GM18873 (cell line): ENCODE data around the gene EFCAB11.

ENCODE experiments used
- ATAC-seq: cut with Tn5 transposase; IDR thresholded peaks from one replicate; pipeline ENCODE4 v1.9.1; 2021; ENCODE audit warnings: mild to moderate bottlenecking, moderate library complexity, moderate number of reproducible peaks; ENCODE audit not compliant: unreplicated experiment, low FRiP score

EFCAB11 gene

GRCh38 chr14:89957791-89958190, 3.3 kb upstream of the EFCAB11 start:
- ATAC-seq, result no peak

GRCh38 chr14:89957376-89957775, 2.8 kb upstream of the EFCAB11 start:
- ATAC-seq, result no peak

GRCh38 chr14:89956661-89957009, 2.1 kb upstream of the EFCAB11 start:
- no peak for ATAC-seq

GRCh38 chr14:89955745-89956660, 1.5 kb upstream of the EFCAB11 start, which contains the start of gene TDP1:
TDP1 (plus strand) TSS chr14:89955927; CDS start chr14:89963115, 7,188 bp downstream.
- ATAC-seq, result peak; percentile 43

- ATAC-seq, result peak; percentile 3
Measured at GRCh38 chr14:89955022-89955744, 653 bp upstream of the EFCAB11 start.

GRCh38 chr14:89953602-89954001, 928 bp downstream of the EFCAB11 start:
- ATAC-seq, result no peak

GRCh38 chr14:89952576-89952975, 2.0 kb downstream of the EFCAB11 start:
- ATAC-seq, result no peak

- no peak for ATAC-seq
Measured at GRCh38 chr14:89947344-89947743, 7.2 kb downstream of the EFCAB11 start.

- no peak for ATAC-seq
Measured at GRCh38 chr14:89941830-89942377, 12.6 kb downstream of the EFCAB11 start.

GRCh38 chr14:89936654-89937185, 17.8 kb downstream of the EFCAB11 start:
- ATAC-seq, result no peak

GRCh38 chr14:89933002-89933401, 21.5 kb downstream of the EFCAB11 start:
- no peak for ATAC-seq

GRCh38 chr14:89927186-89927865, 27.2 kb downstream of the EFCAB11 start:
- ATAC-seq, result no peak

- no peak for ATAC-seq
Measured at GRCh38 chr14:89926694-89927093, 27.8 kb downstream of the EFCAB11 start.

GRCh38 chr14:89924268-89924667, 30.3 kb downstream of the EFCAB11 start:
- no peak for ATAC-seq

GRCh38 chr14:89922031-89922907, 32.3 kb downstream of the EFCAB11 start:
- ATAC-seq, result no peak

GRCh38 chr14:89921346-89921745, 33.2 kb downstream of the EFCAB11 start:
- no peak for ATAC-seq

- ATAC-seq, result no peak
Measured at GRCh38 chr14:89920056-89920455, 34.5 kb downstream of the EFCAB11 start.

GRCh38 chr14:89918721-89919120, 35.8 kb downstream of the EFCAB11 start:
- ATAC-seq, result no peak

- no peak for ATAC-seq
Measured at GRCh38 chr14:89915114-89915878, 39.2 kb downstream of the EFCAB11 start.
